ENCODE results near the gene MTCH1. TPM values are rescaled to one million over a fixed set of nuclear protein-coding genes. Genes with fewer than 3 reads are reported as not detected.
A peak's percentile ranks its signal among the peaks of the same experiment; 100 is the strongest.
"Not testable (repeated sequence)": the region's sequence is repeated elsewhere in the genome, so short reads cannot be mapped to it uniquely, and the experiment has no call there.

MTCH1 gene
- total RNA-seq, 1 experiment from 2014 or later: 78.2 TPM

GRCh38 chr6:36955136-36955535 lies 30.9 kb downstream of the MTCH1 start:
- DNase-seq (ENCODE audit: unreplicated experiment): no peak
- TF ChIP-seq CTCF (IDR thresholded peaks at IDR 0.05; ENCODE audit: unreplicated experiment): no peak
- intact Hi-C loops (cut with micrococcal nuclease): no loop called here
- Mint-ChIP-seq H3K4me3 (ENCODE audit: unreplicated experiment) (no peak overlapping the region), H3K36me3 (ENCODE audit: insufficient read depth, unreplicated experiment) (no peaks in the 10 kb centered on the region), H3K9me3 (ENCODE audit: unreplicated experiment) (no peaks in the 10 kb centered on the region), H3K4me1 (ENCODE audit: insufficient read depth, unreplicated experiment) (peaks cover 20% of the 10 kb centered on the region), H3K27ac (ENCODE audit: low read depth, unreplicated experiment) (peak overlapping the region; percentile 61), H3K27me3 (ENCODE audit: insufficient read depth, unreplicated experiment) (no peaks in the 10 kb centered on the region)
- CTCF ChIA-PET: no interaction called here
- POLR2A ChIA-PET: interaction anchor here (0.6 to 1.8 kb wide), 4 partner anchors 9 to 81 kb away, joined by 3 to 8 read pairs (median 4); partner anchors contain the start of gene MTCH1
- no TSS peak for BruUV-seq (replicated peaks)

- intact Hi-C loops (cut with micrococcal nuclease): no loop called here
- no TSS peak for BruUV-seq (replicated peaks)
- no peaks in the 10 kb centered on the region for H3K36me3 Mint-ChIP-seq (ENCODE audit: insufficient read depth, unreplicated experiment)
- TF ChIP-seq CTCF (IDR thresholded peaks at IDR 0.05; ENCODE audit: unreplicated experiment): no peak
- peaks cover 26% of the 10 kb centered on the region for H3K4me1 Mint-ChIP-seq (ENCODE audit: insufficient read depth, unreplicated experiment)
- DNase-seq (ENCODE audit: unreplicated experiment): no peak
- H3K4me3 Mint-ChIP-seq (ENCODE audit: unreplicated experiment): no peak within 1 kb of the TSS
- H3K9me3 Mint-ChIP-seq (ENCODE audit: unreplicated experiment): no peaks in the 10 kb centered on the region
- ChIA-PET CTCF (no interaction called here), POLR2A (interaction anchor here (1.0 kb wide), 1 partner anchor 12 kb away, joined by 3 read pairs; no protein-coding TSS in a partner anchor)
- no peaks in the 10 kb centered on the region for H3K27me3 Mint-ChIP-seq (ENCODE audit: insufficient read depth, unreplicated experiment)
- H3K27ac Mint-ChIP-seq (ENCODE audit: low read depth, unreplicated experiment): peak within 1 kb of the TSS; percentile 61
These were observed 31.6 kb downstream of the MTCH1 start, which contains the start of gene PI16 for GRCh38 chr6:36954262-36954931. PI16 (plus strand) TSS chr6:36954738; CDS start chr6:36954761, 23 bp downstream.

- TF ChIP-seq CTCF (IDR thresholded peaks at IDR 0.05; ENCODE audit: unreplicated experiment): no peak
- Mint-ChIP-seq H3K36me3 (ENCODE audit: insufficient read depth, unreplicated experiment) (no peaks in the 10 kb centered on the region), H3K27me3 (ENCODE audit: insufficient read depth, unreplicated experiment) (no peaks in the 10 kb centered on the region), H3K4me3 (ENCODE audit: unreplicated experiment) (no peak overlapping the region), H3K4me1 (ENCODE audit: insufficient read depth, unreplicated experiment) (peaks cover 31% of the 10 kb centered on the region), H3K27ac (ENCODE audit: low read depth, unreplicated experiment) (no peak overlapping the region), H3K9me3 (ENCODE audit: unreplicated experiment) (no peaks in the 10 kb centered on the region)
- CTCF ChIA-PET: no interaction called here
- intact Hi-C loops (cut with micrococcal nuclease): no loop called here
- BruUV-seq (replicated peaks): no TSS peak
- POLR2A ChIA-PET: interaction anchor here (0.6 to 1.0 kb wide), 2 partner anchors 12 to 17 kb away, joined by 3 to 4 read pairs; no protein-coding TSS in a partner anchor
- no peak for DNase-seq (ENCODE audit: unreplicated experiment)
These were observed 32.1 kb downstream of the MTCH1 start for GRCh38 chr6:36953931-36954261.

GRCh38 chr6:36949636-36950035 lies 36.4 kb downstream of the MTCH1 start:
- H3K4me1 Mint-ChIP-seq (ENCODE audit: insufficient read depth, unreplicated experiment): peaks cover 16% of the 10 kb centered on the region
- DNase-seq (ENCODE audit: unreplicated experiment): peak; percentile 44
- H3K27me3 Mint-ChIP-seq (ENCODE audit: insufficient read depth, unreplicated experiment): no peaks in the 10 kb centered on the region
- no peaks in the 10 kb centered on the region for H3K36me3 Mint-ChIP-seq (ENCODE audit: insufficient read depth, unreplicated experiment)
- H3K4me3 Mint-ChIP-seq (ENCODE audit: unreplicated experiment): no peak overlapping the region
- CTCF ChIA-PET: no interaction called here
- H3K9me3 Mint-ChIP-seq (ENCODE audit: unreplicated experiment): no peaks in the 10 kb centered on the region
- no peak for TF ChIP-seq CTCF (IDR thresholded peaks at IDR 0.05; ENCODE audit: unreplicated experiment)
- POLR2A ChIA-PET: interaction anchor here (0.8 kb wide), 1 partner anchor 15 kb away, joined by 3 read pairs; no protein-coding TSS in a partner anchor
- BruUV-seq (replicated peaks): no TSS peak
- peak overlapping the region; percentile 17 for H3K27ac Mint-ChIP-seq (ENCODE audit: low read depth, unreplicated experiment)
- intact Hi-C loops (cut with micrococcal nuclease): no loop called here

- Mint-ChIP-seq H3K4me1 (ENCODE audit: insufficient read depth, unreplicated experiment) (peaks cover 16% of the 10 kb centered on the region), H3K27ac (ENCODE audit: low read depth, unreplicated experiment) (peak overlapping the region; percentile 17)
- DNase-seq (ENCODE audit: unreplicated experiment): peak; percentile 31
- H3K27me3 Mint-ChIP-seq (ENCODE audit: insufficient read depth, unreplicated experiment); intact Hi-C loops (cut with micrococcal nuclease); BruUV-seq (replicated peaks); H3K36me3 Mint-ChIP-seq (ENCODE audit: insufficient read depth, unreplicated experiment); CTCF ChIA-PET; H3K9me3 Mint-ChIP-seq (ENCODE audit: unreplicated experiment); H3K4me3 Mint-ChIP-seq (ENCODE audit: unreplicated experiment): not testable (repeated sequence)
- POLR2A ChIA-PET: interaction anchor here (0.8 kb wide), 1 partner anchor 15 kb away, joined by 3 read pairs; no protein-coding TSS in a partner anchor
These were observed 36.9 kb downstream of the MTCH1 start for GRCh38 chr6:36949076-36949475.

All from MCF 10A (cell line).